ENCODE data around the gene ARHGAP24.

DNA sequence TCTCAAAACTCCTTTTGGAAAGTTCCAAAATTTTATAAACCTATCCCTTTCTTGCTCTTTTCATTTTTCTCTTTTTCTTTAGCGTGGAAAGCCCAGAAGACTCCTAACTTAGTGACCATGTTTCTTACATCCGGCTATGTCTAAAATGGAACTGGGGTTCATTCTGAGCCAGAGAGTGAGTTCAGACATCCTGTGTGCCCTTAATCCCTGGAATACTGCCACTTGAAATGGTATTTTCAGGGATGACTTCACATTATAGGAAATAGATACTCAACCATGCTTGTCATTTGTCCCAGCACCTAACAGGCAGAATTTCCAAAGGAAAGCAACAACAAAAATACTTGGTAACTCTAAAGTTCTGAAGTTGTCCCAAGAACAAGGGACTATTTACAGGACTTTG, 379.6 kb downstream of the ARHGAP24 start:
- TF ChIP-seq, protein P1, sequence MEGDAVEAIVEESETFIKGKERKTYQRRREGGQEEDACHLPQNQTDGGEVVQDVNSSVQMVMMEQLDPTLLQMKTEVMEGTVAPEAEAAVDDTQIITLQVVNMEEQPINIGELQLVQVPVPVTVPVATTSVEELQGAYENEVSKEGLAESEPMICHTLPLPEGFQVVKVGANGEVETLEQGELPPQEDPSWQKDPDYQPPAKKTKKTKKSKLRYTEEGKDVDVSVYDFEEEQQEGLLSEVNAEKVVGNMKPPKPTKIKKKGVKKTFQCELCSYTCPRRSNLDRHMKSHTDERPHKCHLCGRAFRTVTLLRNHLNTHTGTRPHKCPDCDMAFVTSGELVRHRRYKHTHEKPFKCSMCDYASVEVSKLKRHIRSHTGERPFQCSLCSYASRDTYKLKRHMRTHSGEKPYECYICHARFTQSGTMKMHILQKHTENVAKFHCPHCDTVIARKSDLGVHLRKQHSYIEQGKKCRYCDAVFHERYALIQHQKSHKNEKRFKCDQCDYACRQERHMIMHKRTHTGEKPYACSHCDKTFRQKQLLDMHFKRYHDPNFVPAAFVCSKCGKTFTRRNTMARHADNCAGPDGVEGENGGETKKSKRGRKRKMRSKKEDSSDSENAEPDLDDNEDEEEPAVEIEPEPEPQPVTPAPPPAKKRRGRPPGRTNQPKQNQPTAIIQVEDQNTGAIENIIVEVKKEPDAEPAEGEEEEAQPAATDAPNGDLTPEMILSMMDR (IDR thresholded peaks at IDR 0.05) = no peak
- no peak for TF ChIP-seq SIN3A (IDR thresholded peaks at IDR 0.05; ENCODE audit: borderline replicate concordance, insufficient read depth, low read depth, low read length)
- TF ChIP-seq TCF7L2 (IDR thresholded peaks at IDR 0.05; ENCODE audit: low read depth, low read length) = no peak
- TF ChIP-seq POLR2AphosphoS5 (IDR thresholded peaks at IDR 0.05; ENCODE audit: low read depth, low read length) = no peak
